IMR-90 (cell line): ENCODE data around the gene DYSF. TPM values are rescaled to one million over a fixed set of nuclear protein-coding genes. Genes with fewer than 3 reads are reported as not detected.

Experiments used
- ATAC-seq: fragments of 200-7000 bp; cut with Tn5 transposase; 2 replicates; pipeline ENCODE4 v1.9.1; 2020; ENCODE audit warnings: low read depth, mild to moderate bottlenecking, moderate library complexity
- BruUV-seq: library from RNA; stranded (reverse); fragments of 400-500 nt; replicated peaks from 2 replicates; lab custom pipeline; 2021; lab: Mats Ljungman, UMichigan
- CTCF ChIA-PET: fragments of 300-600 bp; formaldehyde crosslinking; extraction: SDS; loops from one replicate; lab custom pipeline; 2021; ENCODE audit warnings: antibody characterized with exemption; lab: Yijun Ruan, JAX
- POLR2A ChIA-PET: fragments of 300-600 bp; sonication (Branson Sonifier 250); formaldehyde crosslinking; loops from one replicate; lab custom pipeline; 2022; ENCODE audit warnings: antibody characterized with exemption; ENCODE audit not compliant: unreplicated experiment; lab: Charles Lee
- DNase-seq: peaks from one replicate; pipeline ENCODE4 v3.0.0; 2013
- H2AFZ ChIP-seq: replicated peaks from 2 replicates; pipeline ENCODE3; 2013; ENCODE audit warnings: low read length, mild to moderate bottlenecking; ENCODE audit not compliant: poor library complexity
- H2AK5ac ChIP-seq: 2 replicates; pipeline ENCODE4 v1.6.1; 2013; ENCODE audit warnings: low read depth, low read length, inconsistent platforms
- H2AK9ac ChIP-seq: replicated peaks from 2 replicates; pipeline ENCODE3; 2013; ENCODE audit warnings: mild to moderate bottlenecking, low read depth, low read length, moderate library complexity; ENCODE audit not compliant: poor library complexity
- H2BK120ac ChIP-seq: 2 replicates; pipeline ENCODE4 v1.6.1; 2013; ENCODE audit warnings: low read depth, low read length, inconsistent platforms
- H2BK15ac ChIP-seq: 3 replicates; pipeline ENCODE4 v1.6.1; 2013; ENCODE audit warnings: low read depth, low read length, inconsistent platforms
- H2BK20ac ChIP-seq: 2 replicates; pipeline ENCODE4 v1.6.1; 2013; ENCODE audit warnings: low read depth, mild to moderate bottlenecking, inconsistent platforms, low read length, moderate library complexity
- H2BK5ac ChIP-seq: 2 replicates; pipeline ENCODE4 v1.6.1; 2013; ENCODE audit warnings: mild to moderate bottlenecking, low read depth, low read length, inconsistent platforms; ENCODE audit not compliant: poor library complexity, severe bottlenecking
- H3K14ac ChIP-seq: replicated peaks from 2 replicates; pipeline ENCODE4 v1.6.1; 2013; ENCODE audit warnings: low read depth, low read length, inconsistent platforms
- H3K18ac ChIP-seq: 2 replicates; pipeline ENCODE4 v1.6.1; 2013; ENCODE audit warnings: low read depth, low read length, control low read depth
- H3K23ac ChIP-seq: 2 replicates; pipeline ENCODE4 v1.6.1; 2013; ENCODE audit warnings: low read depth, low read length, inconsistent platforms
- H3K27ac ChIP-seq: 2 replicates; pipeline ENCODE4 v1.5.1; 2013; ENCODE audit warnings: mild to moderate bottlenecking, control low read depth, low read length; ENCODE audit not compliant: insufficient read depth
- H3K27me3 ChIP-seq: 2 replicates; pipeline ENCODE4 v1.6.1; 2013; ENCODE audit warnings: low read length; ENCODE audit not compliant: control insufficient read depth, insufficient read depth
- H3K36me3 ChIP-seq: 2 replicates; pipeline ENCODE4 v1.6.1; 2013; ENCODE audit warnings: low read length, mixed read lengths; ENCODE audit not compliant: control insufficient read depth, insufficient read depth
- H3K4ac ChIP-seq: 2 replicates; pipeline ENCODE4 v1.6.1; 2013; ENCODE audit warnings: low read depth, low read length, inconsistent platforms
- H3K4me1 ChIP-seq: 2 replicates; pipeline ENCODE4 v1.6.1; 2013; ENCODE audit warnings: low read length, mixed read lengths; ENCODE audit not compliant: control insufficient read depth, insufficient read depth
- H3K4me2 ChIP-seq: 2 replicates; pipeline ENCODE4 v1.6.1; 2013; ENCODE audit warnings: low read depth, mild to moderate bottlenecking, control low read depth, low read length, moderate library complexity
- H3K4me3 ChIP-seq: 2 replicates; pipeline ENCODE4 v1.5.1; 2013; ENCODE audit warnings: low read depth, mild to moderate bottlenecking, control low read depth, low read length, moderate library complexity; ENCODE audit not compliant: insufficient read depth
- H3K56ac ChIP-seq: 2 replicates; pipeline ENCODE4 v1.6.1; 2013; ENCODE audit warnings: low read length, inconsistent platforms; ENCODE audit not compliant: insufficient read depth; ENCODE audit errors: extremely low read depth
- H3K79me1 ChIP-seq, 2 experiments: 2 replicates each; pipeline ENCODE4 v1.6.1; 2013; ENCODE audit warnings: low read length in 2 of 2, inconsistent platforms in 1 of 2, low read depth in 1 of 2
- H3K9ac ChIP-seq: 2 replicates; pipeline ENCODE4 v1.6.1; 2013; ENCODE audit warnings: low read depth, low read length, control low read depth
- H3K9me1 ChIP-seq: 2 replicates; pipeline ENCODE4 v1.6.1; 2013; ENCODE audit warnings: low read length, inconsistent platforms; ENCODE audit not compliant: insufficient read depth
- H3K9me3 ChIP-seq: 2 replicates; pipeline ENCODE4 v1.6.1; 2013; ENCODE audit warnings: low read length; ENCODE audit not compliant: control insufficient read depth, insufficient read depth
- H4K20me1 ChIP-seq: 2 replicates; pipeline ENCODE4 v1.6.1; 2013; ENCODE audit warnings: low read length, inconsistent platforms; ENCODE audit not compliant: insufficient read depth
- H4K5ac ChIP-seq: 2 replicates; pipeline ENCODE4 v1.6.1; 2013; ENCODE audit warnings: mild to moderate bottlenecking, low read depth, low read length, control low read depth
- H4K8ac ChIP-seq, 2 experiments: 2 replicates each; pipeline ENCODE4 v1.6.1; 2013; ENCODE audit warnings: low read depth in 2 of 2, low read length in 2 of 2, control low read depth in 1 of 2, inconsistent platforms in 1 of 2
- H4K91ac ChIP-seq: 2 replicates; pipeline ENCODE4 v1.6.1; 2013; ENCODE audit warnings: low read depth, low read length, inconsistent platforms; ENCODE audit not compliant: insufficient read depth
- BHLHE40 ChIP-seq: fragments of 150-350 bp; IDR thresholded peaks from 2 replicates; pipeline ENCODE4 v1.6.1; 2016; ENCODE audit warnings: mild to moderate bottlenecking, low read depth, low read length
- CTCF ChIP-seq: conservative IDR thresholded peaks from 2 replicates; pipeline ENCODE4 v1.5.1; 2012; ENCODE audit warnings: mild to moderate bottlenecking, low read depth, low read length, improper control_type of control experiment
- ELK1 ChIP-seq: fragments of 150-350 bp; IDR thresholded peaks from 2 replicates; pipeline ENCODE4 v1.6.1; 2016; ENCODE audit warnings: low read depth, mild to moderate bottlenecking, low read length, moderate library complexity, borderline replicate concordance
- FOS ChIP-seq: fragments of 150-350 bp; IDR thresholded peaks from 2 replicates; pipeline ENCODE4 v1.6.1; 2016; ENCODE audit warnings: low read depth, low read length
- MAFK ChIP-seq: IDR thresholded peaks from 2 replicates; pipeline ENCODE4 v1.6.1; 2012; ENCODE audit warnings: low read depth, low read length, improper control_type of control experiment
- MAZ ChIP-seq: IDR thresholded peaks from 2 replicates; pipeline ENCODE4 v1.6.1; 2012; ENCODE audit warnings: low read depth, mild to moderate bottlenecking, low read length, improper control_type of control experiment, moderate library complexity, borderline replicate concordance
- NFE2L2 ChIP-seq: fragments of 150-350 bp; IDR thresholded peaks from 2 replicates; pipeline ENCODE4 v1.6.1; 2016; ENCODE audit warnings: low read depth, mild to moderate bottlenecking, low read length
- POLR2A ChIP-seq: IDR thresholded peaks from 2 replicates; pipeline ENCODE4 v1.6.1; 2012; ENCODE audit warnings: mild to moderate bottlenecking, low read depth, low read length
- RAD21 ChIP-seq: IDR thresholded peaks from 2 replicates; pipeline ENCODE4 v1.6.1; 2012; ENCODE audit warnings: low read length, improper control_type of control experiment
- RFX5 ChIP-seq: IDR thresholded peaks from 2 replicates; pipeline ENCODE4 v1.8.0; 2012; ENCODE audit warnings: low read depth, mild to moderate bottlenecking, low read length, moderate library complexity
- USF2 ChIP-seq: fragments of 150-350 bp; IDR thresholded peaks from 2 replicates; pipeline ENCODE4 v1.6.1; 2017; ENCODE audit warnings: mild to moderate bottlenecking, antibody characterized with exemption, low read length, low read depth
- WGBS, 2 experiments: methylation state at CpG; one replicate each; pipeline versions ENCODE4 v1.1.5 to v1.1.7; 2013; ENCODE audit warnings: missing lambda C conversion rate in 2 of 2; ENCODE audit not compliant: insufficient read length in 1 of 2; ENCODE audit errors: extremely low coverage in 2 of 2; 5-methylcytosine and 5-hydroxymethylcytosine counted together
- dilution Hi-C: fragments of 300-500 bp; cut with HindIII; formaldehyde crosslinking; loops from one replicate; pipeline ENCODE4 v1.14.3; 2018; ENCODE audit warnings: low sequenced_read_pairs; ENCODE audit not compliant: unreplicated experiment
- in situ Hi-C: fragments of 300-500 bp; cut with MboI; formaldehyde crosslinking; loops from 3 replicates; pipeline ENCODE4 v1.14.3; 2019; ENCODE audit warnings: low sequenced_read_pairs, inconsistent platforms, mixed read lengths
- intact Hi-C: fragments of 100-400 bp; cut with micrococcal nuclease; formaldehyde crosslinking; loops from 2 replicates; pipeline ENCODE4 v1.10.0; 2022
- polyA plus RNA-seq, 3 experiments: library from polyadenylated mRNA; depleted of rRNA; stranded (reverse); fragments of >200 nt; gene quantifications; 2 replicates each; pipeline ENCODE4 v1.2.3, GENCODE V29; 2012; ENCODE audit warnings: low replicate concordance in 1 of 3
- total RNA-seq: library from RNA; depleted of rRNA; stranded (reverse); fragments of >200 nt; gene quantifications from 2 replicates; pipeline ENCODE4 v1.2.3, GENCODE V29; 2012

The DYSF gene
- total and polyA plus RNA-seq, 2 of the 4 experiments (the other 2 are of a cell fraction), result 0.09 to 0.18 TPM

- H3K56ac ChIP-seq, result no peak overlapping the region
These were observed 243.0 kb downstream of the DYSF start for GRCh38 chr2:71696381-71696780.

More at GRCh38 chr2:71696381-71696780, 243.0 kb downstream of the DYSF start:
- H2BK5ac ChIP-seq, result no peak overlapping the region
- no peak for ATAC-seq
- intact Hi-C loops (no loop called here), in situ Hi-C loops (no loop called here), dilution Hi-C loops (no loop called here)
- no peaks in the 10 kb centered on the region for H3K79me1 ChIP-seq
- ChIA-PET CTCF (no interaction called here), POLR2A (no interaction called here)
- no peak overlapping the region for H2AK9ac ChIP-seq
- 29% methylated on average over 2 of the region's 8 CpGs; no CpG with 5 or more reads in 1 of the 2 experiments for WGBS, 2 experiments
- no peak overlapping the region for H3K27ac ChIP-seq
- H4K20me1 ChIP-seq, result no peaks in the 10 kb centered on the region
- 0 out of 2 replicates have a peak, but pooled peaks cover 2% of the 10 kb centered on the region for H3K4me1 ChIP-seq
- no peak overlapping the region for H2AFZ ChIP-seq
- H3K18ac ChIP-seq, result no peak overlapping the region
- no peaks in the 10 kb centered on the region for H3K9me1 ChIP-seq
- H3K4me3 ChIP-seq, result no peak overlapping the region
- no peak overlapping the region for H3K4me2 ChIP-seq
- BruUV-seq, result no TSS peak
- H3K9ac ChIP-seq, result no peak overlapping the region
- H3K14ac ChIP-seq, result no peak overlapping the region
- no peaks in the 10 kb centered on the region; the same call in 1 of the 2 replicates for H3K9me3 ChIP-seq
- no peak for DNase-seq
- no peak overlapping the region for H4K5ac ChIP-seq
- H3K23ac ChIP-seq, result no peak overlapping the region
- H4K91ac ChIP-seq, result no peak overlapping the region
- no peak overlapping the region for H2BK20ac ChIP-seq
- no peak overlapping the region for H2BK120ac ChIP-seq
- H2AK5ac ChIP-seq, result no peak overlapping the region
- H3K27me3 ChIP-seq, result peaks cover 49% of the 10 kb centered on the region
- no peak overlapping the region for H3K4ac ChIP-seq
- H2BK15ac ChIP-seq, result no peak overlapping the region
- H4K8ac ChIP-seq, result no peak overlapping the region
- TF ChIP-seq FOS, result no peak
- TF ChIP-seq ELK1, result no peak
- no peak for TF ChIP-seq NFE2L2
- no peak for TF ChIP-seq RFX5
- no peak for TF ChIP-seq BHLHE40
- no peak for TF ChIP-seq CTCF
- no peak for TF ChIP-seq MAFK
- TF ChIP-seq MAZ, result no peak
- TF ChIP-seq RAD21, result no peak
- no peak for TF ChIP-seq POLR2A
- no peak for TF ChIP-seq USF2
- no peaks in the 10 kb centered on the region for H3K36me3 ChIP-seq
